ENCODE results near the gene AK4.

GRCh38 chr1:65243491-65243890 lies 95.5 kb downstream of the AK4 start:
- TF ChIP-seq CTCF (conservative IDR thresholded peaks at IDR 0.05; ENCODE audit: low read depth, low read length) (no peak), USF2 (IDR thresholded peaks at IDR 0.05; ENCODE audit: low read depth, low read length) (no peak), MAZ (IDR thresholded peaks at IDR 0.05; ENCODE audit: borderline replicate concordance, low read depth, low read length) (no peak), RAD21 (IDR thresholded peaks at IDR 0.05; ENCODE audit: low read length) (no peak), POLR2A (IDR thresholded peaks at IDR 0.05; ENCODE audit: low read depth, low read length) (no peak), CEBPB (IDR thresholded peaks at IDR 0.05; ENCODE audit: low read depth, low read length) (no peak), ELK1 (IDR thresholded peaks at IDR 0.05; ENCODE audit: borderline replicate concordance, low read depth, low read length) (no peak), MXI1 (IDR thresholded peaks at IDR 0.05; ENCODE audit: borderline replicate concordance, low read depth, low read length) (no peak), SMC3 (IDR thresholded peaks at IDR 0.05; ENCODE audit: low read depth, low read length) (no peak), FOS (IDR thresholded peaks at IDR 0.05; ENCODE audit: low read depth, low read length) (no peak)

Data from IMR-90 (cell line).